GM12875 (cell line): Measurements from ENCODE around the gene TMC6.
"Not testable (repeated sequence)": the region's sequence is repeated elsewhere in the genome, so short reads cannot be mapped to it uniquely, and the experiment has no call there.

Experiments used
- H3K4me3 ChIP-seq: one replicate; pipeline ENCODE4 v1.5.1; 2011; ENCODE audit warnings: low read depth, low read length, control low read depth
- CTCF ChIP-seq: IDR thresholded peaks from 2 replicates; pipeline ENCODE4 v1.5.1; 2011; ENCODE audit warnings: low read depth, mild to moderate bottlenecking, control low read depth, inconsistent platforms, low read length, moderate library complexity, borderline replicate concordance; ENCODE audit not compliant: insufficient read depth

TMC6 gene

GRCh38 chr17:78069695-78070094 lies 58.9 kb downstream of the TMC6 start:
- no peak for TF ChIP-seq CTCF
- no peak overlapping the region for H3K4me3 ChIP-seq

DNA sequence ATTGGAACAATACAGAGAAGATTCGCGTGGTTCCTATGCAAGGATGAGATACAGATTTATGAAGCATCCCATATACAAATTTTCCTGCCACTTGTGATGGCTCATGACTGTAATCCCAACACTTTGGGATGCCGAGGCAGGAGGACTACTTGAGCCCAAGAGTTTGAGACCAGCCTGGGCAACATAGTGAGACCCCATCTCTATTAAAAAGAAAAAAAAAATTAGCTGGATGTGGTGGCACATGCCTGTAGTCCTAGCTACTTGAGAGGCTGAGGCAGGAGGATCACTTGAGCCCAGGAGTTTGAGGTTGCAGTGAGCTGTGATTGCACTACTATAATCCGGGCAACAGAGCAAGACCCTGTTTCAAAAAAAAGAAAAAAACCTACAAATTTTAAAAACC lies 61.6 kb downstream of the TMC6 start:
- not testable (repeated sequence) for H3K4me3 ChIP-seq

DNA sequence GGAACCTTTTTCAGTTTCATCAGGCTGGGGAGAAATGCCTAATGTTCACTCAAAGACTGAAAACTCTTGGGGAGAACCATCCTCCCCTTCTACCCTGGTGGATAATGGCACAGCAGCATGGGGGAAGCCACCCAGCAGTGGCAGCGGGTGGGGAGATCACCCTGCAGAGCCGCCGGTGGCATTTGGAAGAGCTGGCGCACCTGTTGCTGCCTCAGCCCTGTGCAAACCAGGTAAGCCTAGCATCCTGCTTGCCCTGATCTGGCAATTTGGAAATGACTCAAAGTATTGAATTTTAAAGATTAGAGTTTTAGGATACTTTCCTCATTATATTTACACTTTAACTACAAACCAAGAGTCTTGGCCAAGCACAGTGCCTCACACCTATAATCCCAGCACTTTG lies 63.8 kb downstream of the TMC6 start:
- no peak for TF ChIP-seq CTCF
- H3K4me3 ChIP-seq, result no peak overlapping the region

GRCh38 chr17:78063489-78063888 lies 65.1 kb downstream of the TMC6 start:
- TF ChIP-seq CTCF, result no peak

DNA sequence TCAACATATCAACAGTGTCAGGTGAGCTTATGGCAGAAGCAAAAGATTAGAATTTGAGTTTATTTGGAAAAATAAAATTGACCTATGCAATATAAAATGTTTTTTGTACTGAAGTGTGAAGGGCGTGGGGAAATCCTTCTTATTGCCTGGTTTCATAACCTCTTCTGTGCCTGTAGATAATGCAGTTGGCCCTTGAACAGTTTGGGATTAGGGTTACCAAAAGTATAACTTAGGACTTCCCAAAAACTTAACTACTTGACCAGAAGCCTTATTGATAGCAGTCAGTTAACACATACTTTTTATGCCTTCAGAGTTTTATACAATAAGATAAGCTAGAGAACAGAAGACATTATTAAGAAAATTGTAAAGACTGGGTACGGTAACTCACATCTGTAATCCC lies 66.0 kb downstream of the TMC6 start:
- H3K4me3 ChIP-seq, result no peak overlapping the region
- TF ChIP-seq CTCF, result no peak

More at GRCh38 chr17:78063489-78063888, 65.1 kb downstream of the TMC6 start:
- H3K4me3 ChIP-seq, result no peak overlapping the region
